ENCODE data around the gene TTC9C.

Gene TTC9C

GRCh38 chr11:62705880-62706849 is 22.1 kb upstream of the TTC9C start:
- H2BK5ac ChIP-seq (ENCODE audit: low read depth, low read length, poor library complexity) = peak overlapping the region; percentile 3
- H3K9ac ChIP-seq (ENCODE audit: low read length) = peak overlapping the region; percentile 35
- WGBS (ENCODE audit: extremely low coverage, insufficient coverage, insufficient read length) = no CpG with 5 or more reads among the region's 73 CpGs
- no peak overlapping the region for H2BK12ac ChIP-seq (ENCODE audit: low read length)
- H3K79me2 ChIP-seq (ENCODE audit: control insufficient read depth, insufficient read depth, low read length, poor library complexity) = peaks cover 10% of the 10 kb centered on the region
- peak; percentile 95 to 98 for DNase-seq
- H3K4me1 ChIP-seq (ENCODE audit: control insufficient read depth in 1 of 2, insufficient read depth in 2 of 2, low read length in 2 of 2) = peaks cover 25 to 30% of the 10 kb centered on the region in 2 experiments
- peak overlapping the region; percentile 57 for H3K18ac ChIP-seq (ENCODE audit: low read length)
- no peaks in the 10 kb centered on the region for H3K9me3 ChIP-seq (ENCODE audit: insufficient read depth, low read depth, low read length)
- H3K79me1 ChIP-seq (ENCODE audit: low read length) = peaks cover 22% of the 10 kb centered on the region
- H2BK120ac ChIP-seq (ENCODE audit: insufficient read depth, low read length, poor library complexity) = peak overlapping the region; percentile 38
- peak overlapping the region; percentile 46 for H3K14ac ChIP-seq (ENCODE audit: low read length)
- H3K4ac ChIP-seq (ENCODE audit: low read depth, low read length) = peak overlapping the region; percentile 24
- peak overlapping the region; percentile 53 for H2AK5ac ChIP-seq (ENCODE audit: low read length)
- peak overlapping the region; percentile 13 for H4K12ac ChIP-seq (ENCODE audit: low read depth, low read length)
- peak overlapping the region; percentile 76 for H3K27ac ChIP-seq (ENCODE audit: low read depth, low read length)
- peak overlapping the region; percentile 86 for H2AFZ ChIP-seq (ENCODE audit: insufficient read depth, low read length, poor library complexity)
- peak overlapping the region; percentile 94 for H3K4me2 ChIP-seq (ENCODE audit: low read length)
- peak overlapping the region; percentile 30 for H4K8ac ChIP-seq (ENCODE audit: low read depth, low read length)
- no peaks in the 10 kb centered on the region for H3K27me3 ChIP-seq (ENCODE audit: insufficient read depth, low read length)
- no peak overlapping the region for H4K91ac ChIP-seq (ENCODE audit: low read depth, low read length)
- H3K36me3 ChIP-seq (ENCODE audit: control insufficient read depth in 1 of 2, insufficient read depth in 2 of 2, low read length in 2 of 2) = peaks cover 4 to 14% of the 10 kb centered on the region in 2 experiments
- H3K23ac ChIP-seq (ENCODE audit: low read length) = no peak overlapping the region
- peak overlapping the region; percentile 85 for H3K4me3 ChIP-seq (ENCODE audit: low read depth, low read length)

GRCh38 chr11:62706850-62707247 is 21.4 kb upstream of the TTC9C start:
- H3K9ac ChIP-seq (ENCODE audit: low read length) = peak overlapping the region; percentile 14
- peak overlapping the region; percentile 53 for H2AK5ac ChIP-seq (ENCODE audit: low read length)
- H2BK120ac ChIP-seq (ENCODE audit: insufficient read depth, low read length, poor library complexity) = peak overlapping the region; percentile 38
- H3K4ac ChIP-seq (ENCODE audit: low read depth, low read length) = peak overlapping the region; percentile 24
- peaks cover 25 to 30% of the 10 kb centered on the region in 2 experiments for H3K4me1 ChIP-seq (ENCODE audit: control insufficient read depth in 1 of 2, insufficient read depth in 2 of 2, low read length in 2 of 2)
- H4K8ac ChIP-seq (ENCODE audit: low read depth, low read length) = peak overlapping the region; percentile 30
- no peak overlapping the region for H2BK12ac ChIP-seq (ENCODE audit: low read length)
- no peak overlapping the region for H3K23ac ChIP-seq (ENCODE audit: low read length)
- H3K79me1 ChIP-seq (ENCODE audit: low read length) = peaks cover 22% of the 10 kb centered on the region
- H3K79me2 ChIP-seq (ENCODE audit: control insufficient read depth, insufficient read depth, low read length, poor library complexity) = peaks cover 10% of the 10 kb centered on the region
- DNase-seq = no peak
- H2AFZ ChIP-seq (ENCODE audit: insufficient read depth, low read length, poor library complexity) = no peak overlapping the region
- peak overlapping the region; percentile 16 for H3K14ac ChIP-seq (ENCODE audit: low read length)
- H3K9me3 ChIP-seq (ENCODE audit: insufficient read depth, low read depth, low read length) = no peaks in the 10 kb centered on the region
- H3K18ac ChIP-seq (ENCODE audit: low read length) = peak overlapping the region; percentile 57
- H4K91ac ChIP-seq (ENCODE audit: low read depth, low read length) = no peak overlapping the region
- H2BK5ac ChIP-seq (ENCODE audit: low read depth, low read length, poor library complexity) = peak overlapping the region; percentile 2
- peak overlapping the region; percentile 21 for H3K4me3 ChIP-seq (ENCODE audit: low read depth, low read length)
- no peaks in the 10 kb centered on the region for H3K27me3 ChIP-seq (ENCODE audit: insufficient read depth, low read length)
- peak overlapping the region; percentile 76 for H3K27ac ChIP-seq (ENCODE audit: low read depth, low read length)
- H3K4me2 ChIP-seq (ENCODE audit: low read length) = peak overlapping the region; percentile 94
- WGBS (ENCODE audit: extremely low coverage, insufficient coverage, insufficient read length) = no CpG with 5 or more reads among the region's 8 CpGs
- H3K36me3 ChIP-seq (ENCODE audit: control insufficient read depth in 1 of 2, insufficient read depth in 2 of 2, low read length in 2 of 2) = peaks cover 4 to 11% of the 10 kb centered on the region in 2 experiments
- no peak overlapping the region for H4K12ac ChIP-seq (ENCODE audit: low read depth, low read length)

GRCh38 chr11:62707277-62707861 is 20.9 kb upstream of the TTC9C start, which contains the start of the genes BSCL2 and GNG3:
TSS of gene BSCL2 (minus strand) at chr11:62707424. CDS start at chr11:62707195, 229 bp downstream.
TSS of gene GNG3 (plus strand) at chr11:62707676. CDS start at chr11:62708296, 620 bp downstream.
- no peak within 1 kb of the TSS for H2AFZ ChIP-seq (ENCODE audit: insufficient read depth, low read length, poor library complexity)
- no peaks in the 10 kb centered on the region for H3K9me3 ChIP-seq (ENCODE audit: insufficient read depth, low read depth, low read length)
- no peak for DNase-seq
- H3K36me3 ChIP-seq (ENCODE audit: control insufficient read depth in 1 of 2, insufficient read depth in 2 of 2, low read length in 2 of 2) = peaks cover 2 to 12% of the 10 kb centered on the region in 2 experiments
- H3K14ac ChIP-seq (ENCODE audit: low read length) = peak within 1 kb of the TSS; percentile 90
- peak within 1 kb of the TSS; percentile 53 for H2AK5ac ChIP-seq (ENCODE audit: low read length)
- no CpG with 5 or more reads among the region's 10 CpGs for WGBS (ENCODE audit: extremely low coverage, insufficient coverage, insufficient read length)
- H3K18ac ChIP-seq (ENCODE audit: low read length) = peak within 1 kb of the TSS; percentile 57
- H3K4me1 ChIP-seq (ENCODE audit: control insufficient read depth in 1 of 2, insufficient read depth in 2 of 2, low read length in 2 of 2) = peaks cover 25 to 30% of the 10 kb centered on the region in 2 experiments
- H3K4me3 ChIP-seq (ENCODE audit: low read depth, low read length) = peak within 1 kb of the TSS; percentile 68
- peak within 1 kb of the TSS; percentile 76 for H3K27ac ChIP-seq (ENCODE audit: low read depth, low read length)
- peak within 1 kb of the TSS; percentile 94 for H3K4me2 ChIP-seq (ENCODE audit: low read length)
- peak within 1 kb of the TSS; percentile 38 for H2BK120ac ChIP-seq (ENCODE audit: insufficient read depth, low read length, poor library complexity)
- no peak within 1 kb of the TSS for H3K23ac ChIP-seq (ENCODE audit: low read length)
- peaks cover 22% of the 10 kb centered on the region for H3K79me1 ChIP-seq (ENCODE audit: low read length)
- peak within 1 kb of the TSS; percentile 24 for H3K4ac ChIP-seq (ENCODE audit: low read depth, low read length)
- H4K91ac ChIP-seq (ENCODE audit: low read depth, low read length) = peak within 1 kb of the TSS; percentile 76
- H2BK12ac ChIP-seq (ENCODE audit: low read length) = no peak within 1 kb of the TSS
- peak within 1 kb of the TSS; percentile 14 for H3K9ac ChIP-seq (ENCODE audit: low read length)
- H2BK5ac ChIP-seq (ENCODE audit: low read depth, low read length, poor library complexity) = peak within 1 kb of the TSS; percentile 25
- no peaks in the 10 kb centered on the region for H3K27me3 ChIP-seq (ENCODE audit: insufficient read depth, low read length)
- H3K79me2 ChIP-seq (ENCODE audit: control insufficient read depth, insufficient read depth, low read length, poor library complexity) = peaks cover 10% of the 10 kb centered on the region
- H4K8ac ChIP-seq (ENCODE audit: low read depth, low read length) = peak within 1 kb of the TSS; percentile 88
- H4K12ac ChIP-seq (ENCODE audit: low read depth, low read length) = peak within 1 kb of the TSS; percentile 87

- no peak for DNase-seq
- H3K4ac ChIP-seq (ENCODE audit: low read depth, low read length) = no peak overlapping the region
- no peaks in the 10 kb centered on the region for H3K27me3 ChIP-seq (ENCODE audit: insufficient read depth, low read length)
- peak overlapping the region; percentile 90 for H3K14ac ChIP-seq (ENCODE audit: low read length)
- no peak overlapping the region for H2AK5ac ChIP-seq (ENCODE audit: low read length)
- H4K8ac ChIP-seq (ENCODE audit: low read depth, low read length) = peak overlapping the region; percentile 88
- H3K18ac ChIP-seq (ENCODE audit: low read length) = peak overlapping the region; percentile 2
- no CpG with 5 or more reads among the region's 5 CpGs for WGBS (ENCODE audit: extremely low coverage, insufficient coverage, insufficient read length)
- peaks cover 25 to 30% of the 10 kb centered on the region in 2 experiments for H3K4me1 ChIP-seq (ENCODE audit: control insufficient read depth in 1 of 2, insufficient read depth in 2 of 2, low read length in 2 of 2)
- peak overlapping the region; percentile 25 for H2BK5ac ChIP-seq (ENCODE audit: low read depth, low read length, poor library complexity)
- H3K23ac ChIP-seq (ENCODE audit: low read length) = no peak overlapping the region
- H2AFZ ChIP-seq (ENCODE audit: insufficient read depth, low read length, poor library complexity) = no peak overlapping the region
- peak overlapping the region; percentile 76 for H4K91ac ChIP-seq (ENCODE audit: low read depth, low read length)
- H4K12ac ChIP-seq (ENCODE audit: low read depth, low read length) = peak overlapping the region; percentile 87
- H2BK120ac ChIP-seq (ENCODE audit: insufficient read depth, low read length, poor library complexity) = no peak overlapping the region
- H3K36me3 ChIP-seq (ENCODE audit: control insufficient read depth in 1 of 2, insufficient read depth in 2 of 2, low read length in 2 of 2) = peaks cover 2 to 13% of the 10 kb centered on the region in 2 experiments
- H3K27ac ChIP-seq (ENCODE audit: low read depth, low read length) = no peak overlapping the region
- peaks cover 10% of the 10 kb centered on the region for H3K79me2 ChIP-seq (ENCODE audit: control insufficient read depth, insufficient read depth, low read length, poor library complexity)
- no peak overlapping the region for H3K9ac ChIP-seq (ENCODE audit: low read length)
- H3K4me3 ChIP-seq (ENCODE audit: low read depth, low read length) = no peak overlapping the region
- no peaks in the 10 kb centered on the region for H3K9me3 ChIP-seq (ENCODE audit: insufficient read depth, low read depth, low read length)
- peak overlapping the region; percentile 90 for H3K4me2 ChIP-seq (ENCODE audit: low read length)
- H3K79me1 ChIP-seq (ENCODE audit: low read length) = peaks cover 22% of the 10 kb centered on the region
- H2BK12ac ChIP-seq (ENCODE audit: low read length) = no peak overlapping the region
Observed at GRCh38 chr11:62708392-62708791, 19.9 kb upstream of the TTC9C start.
